ENCODE measurements around the gene C6orf136. TPM values are rescaled to one million over a fixed set of nuclear protein-coding genes. Genes with fewer than 3 reads are reported as not detected.

Gene C6orf136
- total RNA-seq, 1 donor from 2014 or later: 12.0 TPM

GRCh38 chr6:30683183-30683979 is 36.4 kb downstream of the C6orf136 start:
- TF ChIP-seq CTCF (IDR thresholded peaks at IDR 0.05; ENCODE audit: unreplicated experiment): no peak
- H3K27ac Mint-ChIP-seq: peak overlapping the region; percentile 90
- H3K4me3 Mint-ChIP-seq: peak overlapping the region; percentile 67
- H3K9me3 Mint-ChIP-seq: no peaks in the 10 kb centered on the region
- H3K27me3 Mint-ChIP-seq (ENCODE audit: low read depth): no peaks in the 10 kb centered on the region
- peaks cover 2% of the 10 kb centered on the region for H3K36me3 Mint-ChIP-seq
- no peak for DNase-seq (ENCODE audit: low spot score in 2 of 2, unreplicated experiment in 2 of 2)
- peaks cover 69% of the 10 kb centered on the region for H3K4me1 Mint-ChIP-seq

- Mint-ChIP-seq H3K4me3 (peak overlapping the region; percentile 67), H3K27ac (peak overlapping the region; percentile 81), H3K4me1 (peaks cover 71% of the 10 kb centered on the region), H3K36me3 (peaks cover under 1% of the 10 kb centered on the region), H3K9me3 (no peaks in the 10 kb centered on the region), H3K27me3 (ENCODE audit: low read depth) (no peaks in the 10 kb centered on the region)
- DNase-seq (ENCODE audit: low spot score in 2 of 2, unreplicated experiment in 2 of 2): no peak
- TF ChIP-seq CTCF (IDR thresholded peaks at IDR 0.05; ENCODE audit: unreplicated experiment): no peak
Observed at GRCh38 chr6:30683980-30684338, 37.0 kb downstream of the C6orf136 start.

GRCh38 chr6:30684386-30685156 is 37.6 kb downstream of the C6orf136 start:
- Mint-ChIP-seq H3K36me3 (no peaks in the 10 kb centered on the region), H3K27me3 (ENCODE audit: low read depth) (no peaks in the 10 kb centered on the region), H3K9me3 (no peaks in the 10 kb centered on the region), H3K4me1 (peaks cover 71% of the 10 kb centered on the region), H3K27ac (peak overlapping the region; percentile 82), H3K4me3 (peak overlapping the region; percentile 81)
- no peak for TF ChIP-seq CTCF (IDR thresholded peaks at IDR 0.05; ENCODE audit: unreplicated experiment)
- no peak for DNase-seq (ENCODE audit: low spot score in 2 of 2, unreplicated experiment in 2 of 2)

- H3K27ac Mint-ChIP-seq: peak overlapping the region; percentile 82
- no peaks in the 10 kb centered on the region for H3K9me3 Mint-ChIP-seq
- peak overlapping the region; percentile 81 for H3K4me3 Mint-ChIP-seq
- H3K4me1 Mint-ChIP-seq: peaks cover 73% of the 10 kb centered on the region
- DNase-seq (ENCODE audit: low spot score in 2 of 2, unreplicated experiment in 2 of 2): no peak
- no peak for TF ChIP-seq CTCF (IDR thresholded peaks at IDR 0.05; ENCODE audit: unreplicated experiment)
- no peaks in the 10 kb centered on the region for H3K27me3 Mint-ChIP-seq (ENCODE audit: low read depth)
- H3K36me3 Mint-ChIP-seq: no peaks in the 10 kb centered on the region
Observed at GRCh38 chr6:30685157-30686008, 38.5 kb downstream of the C6orf136 start.

Measured in mesothelial cell of epicardium (in vitro differentiated cells).